Trophoblast cell (in vitro differentiated cells and primary cell): ENCODE measurements around the gene FAM83E.

ENCODE experiments used
- DNase-seq, 2 donors: peaks; one replicate each; pipeline ENCODE4 v3.0.0-alpha.2; 2016
- H2AFZ ChIP-seq: 2 replicates; pipeline ENCODE4 v1.6.1; 2013; ENCODE audit warnings: low read length, moderate library complexity, mild to moderate bottlenecking; ENCODE audit not compliant: insufficient read depth, poor library complexity
- H2AK5ac ChIP-seq: 2 replicates; pipeline ENCODE4 v1.6.1; 2013; ENCODE audit warnings: mild to moderate bottlenecking, low read length
- H2BK120ac ChIP-seq: 2 replicates; pipeline ENCODE4 v1.6.1; 2013; ENCODE audit warnings: low read length, mild to moderate bottlenecking, moderate library complexity; ENCODE audit not compliant: insufficient read depth, poor library complexity
- H2BK12ac ChIP-seq: 2 replicates; pipeline ENCODE4 v1.6.1; 2013; ENCODE audit warnings: mild to moderate bottlenecking, low read length, moderate library complexity
- H2BK5ac ChIP-seq: 2 replicates; pipeline ENCODE4 v1.6.1; 2013; ENCODE audit warnings: low read length, low read depth, moderate library complexity, mild to moderate bottlenecking; ENCODE audit not compliant: poor library complexity
- H3K14ac ChIP-seq: 2 replicates; pipeline ENCODE4 v1.6.1; 2013; ENCODE audit warnings: mild to moderate bottlenecking, low read length
- H3K18ac ChIP-seq: 2 replicates; pipeline ENCODE4 v1.6.1; 2013; ENCODE audit warnings: mild to moderate bottlenecking, low read length
- H3K23ac ChIP-seq: 2 replicates; pipeline ENCODE4 v1.6.1; 2013; ENCODE audit warnings: low read length
- H3K27ac ChIP-seq: 2 replicates; pipeline ENCODE4 v1.5.1; 2013; ENCODE audit warnings: low read depth, mild to moderate bottlenecking, inconsistent platforms, low read length, moderate library complexity
- H3K27me3 ChIP-seq: 2 replicates; pipeline ENCODE4 v1.6.1; 2013; ENCODE audit warnings: inconsistent platforms, mild to moderate bottlenecking, low read length, moderate library complexity; ENCODE audit not compliant: insufficient read depth
- H3K36me3 ChIP-seq, 2 experiments: 1 replicate in 1 of 2; 2 replicates in 1 of 2; pipeline ENCODE4 v1.6.1; 2013; ENCODE audit warnings: low read length in 2 of 2, mild to moderate bottlenecking in 2 of 2, moderate library complexity in 1 of 2; ENCODE audit not compliant: insufficient read depth in 2 of 2, control insufficient read depth in 1 of 2
- H3K4ac ChIP-seq: 2 replicates; pipeline ENCODE4 v1.6.1; 2013; ENCODE audit warnings: low read depth, mild to moderate bottlenecking, low read length, moderate library complexity
- H3K4me1 ChIP-seq, 2 experiments: 1 replicate in 1 of 2; 2 replicates in 1 of 2; pipeline ENCODE4 v1.6.1; 2013; ENCODE audit warnings: low read length in 2 of 2, mild to moderate bottlenecking in 2 of 2, moderate library complexity in 1 of 2; ENCODE audit not compliant: insufficient read depth in 2 of 2, control insufficient read depth in 1 of 2
- H3K4me2 ChIP-seq: 2 replicates; pipeline ENCODE4 v1.6.1; 2013; ENCODE audit warnings: inconsistent platforms, mild to moderate bottlenecking, low read length, moderate library complexity
- H3K4me3 ChIP-seq: 2 replicates; pipeline ENCODE4 v1.5.1; 2013; ENCODE audit warnings: mild to moderate bottlenecking, low read depth, low read length, inconsistent platforms
- H3K79me1 ChIP-seq: one replicate; pipeline ENCODE4 v1.6.1; 2013; ENCODE audit warnings: low read length
- H3K79me2 ChIP-seq: 2 replicates; pipeline ENCODE4 v1.6.1; 2013; ENCODE audit warnings: low read length, mild to moderate bottlenecking; ENCODE audit not compliant: control insufficient read depth, insufficient read depth, poor library complexity
- H3K9ac ChIP-seq: 2 replicates; pipeline ENCODE4 v1.6.1; 2013; ENCODE audit warnings: mild to moderate bottlenecking, low read length
- H3K9me3 ChIP-seq: 2 replicates; pipeline ENCODE4 v1.6.1; 2013; ENCODE audit warnings: low read depth, mild to moderate bottlenecking, control low read depth, inconsistent platforms, low read length; ENCODE audit not compliant: insufficient read depth
- H4K12ac ChIP-seq: 2 replicates; pipeline ENCODE4 v1.6.1; 2013; ENCODE audit warnings: low read depth, mild to moderate bottlenecking, low read length, moderate library complexity
- H4K8ac ChIP-seq: 2 replicates; pipeline ENCODE4 v1.6.1; 2013; ENCODE audit warnings: low read depth, mild to moderate bottlenecking, low read length, moderate library complexity
- H4K91ac ChIP-seq: one replicate; pipeline ENCODE4 v1.6.1; 2013; ENCODE audit warnings: low read depth, mild to moderate bottlenecking, low read length, moderate library complexity
- WGBS: extraction: QIAGEN DNeasy Blood & Tissue Kit; methylation state at CpG from one replicate; pipeline ENCODE4 v1.1.7; 2013; ENCODE audit warnings: missing lambda C conversion rate; ENCODE audit not compliant: insufficient read length, insufficient coverage; ENCODE audit errors: extremely low coverage; 5-methylcytosine and 5-hydroxymethylcytosine counted together

The FAM83E gene

DNA sequence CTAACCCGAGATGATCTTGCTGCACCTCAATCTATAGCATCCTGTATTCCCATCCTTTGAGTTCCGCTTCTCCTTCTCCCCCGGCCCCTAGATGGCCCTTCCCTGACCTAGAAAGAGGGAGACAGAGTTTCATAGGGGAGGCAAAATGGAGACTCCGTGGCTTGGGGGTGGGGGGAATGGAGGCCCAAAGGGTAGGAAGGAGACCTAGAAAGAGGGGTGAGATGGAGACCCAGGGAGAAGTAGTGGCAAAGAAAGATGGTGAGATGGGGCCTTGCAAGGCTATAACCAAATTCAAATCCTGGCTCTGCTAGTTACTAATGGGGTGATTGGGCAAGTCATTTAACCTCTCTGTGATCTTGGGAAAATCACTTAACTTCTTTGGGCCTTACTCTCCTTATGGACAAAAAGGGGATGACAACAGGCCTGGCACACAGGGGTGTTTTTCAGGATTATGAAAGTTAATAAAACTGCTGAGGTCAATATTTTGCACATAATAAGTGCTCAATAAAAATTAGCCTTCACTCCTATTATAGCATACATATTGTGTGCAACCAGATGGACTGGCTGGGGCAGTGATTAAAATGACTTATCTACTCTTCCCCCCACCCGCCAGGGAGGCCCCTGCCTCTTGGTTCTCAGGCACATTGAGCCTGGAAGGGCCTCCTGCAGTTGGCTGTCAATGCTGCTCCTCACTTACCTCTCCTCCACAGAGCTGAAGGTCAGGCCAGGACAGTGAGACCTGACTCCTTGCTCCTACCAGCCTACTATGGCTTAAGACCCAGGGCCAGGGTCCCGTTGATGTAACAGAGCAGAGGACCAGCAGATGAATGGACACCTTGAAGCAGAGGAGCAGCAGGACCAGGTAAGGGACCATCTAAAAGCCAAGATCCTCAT lies 5.1 kb upstream of the FAM83E start:
- Histone ChIP-seq H4K8ac (peak overlapping the region; percentile 87), H3K4ac (peak overlapping the region; percentile 66), H2BK120ac (peak overlapping the region; percentile 23), H3K9me3 (peaks cover 2% of the 10 kb centered on the region), H3K14ac (peak overlapping the region; percentile 73), H3K18ac (peak overlapping the region; percentile 40), H3K4me3 (peak overlapping the region; percentile 62), H2BK5ac (peak overlapping the region; percentile 35), H4K91ac (peak overlapping the region; percentile 87), H2BK12ac (peak overlapping the region; percentile 41), H3K79me1 (peaks cover 12% of the 10 kb centered on the region), H3K4me2 (peak overlapping the region; percentile 62), H3K9ac (peak overlapping the region; percentile 60), H3K27me3 (no peaks in the 10 kb centered on the region), H3K27ac (peak overlapping the region; percentile 39), H2AK5ac (peak overlapping the region; percentile 69), H4K12ac (peak overlapping the region; percentile 66), H3K36me3 (peaks cover 29 to 30% of the 10 kb centered on the region in 2 experiments), H3K23ac (peak overlapping the region; percentile 34), H3K4me1 (peaks cover 7 to 19% of the 10 kb centered on the region in 2 experiments), H2AFZ (peak overlapping the region; percentile 37), H3K79me2 (peaks cover 16% of the 10 kb centered on the region)
- DNase-seq, result no peak
- no CpG with 5 or more reads among the region's 6 CpGs for WGBS

- H3K18ac ChIP-seq, result peak within 1 kb of the TSS; percentile 93
- peak within 1 kb of the TSS; percentile 86 for H3K14ac ChIP-seq
- H3K4me2 ChIP-seq, result peak within 1 kb of the TSS; percentile 66
- H3K9me3 ChIP-seq, result peaks cover 2% of the 10 kb centered on the region
- peak within 1 kb of the TSS; percentile 37 for H2AFZ ChIP-seq
- peak within 1 kb of the TSS; percentile 92 for H4K8ac ChIP-seq
- H3K79me2 ChIP-seq, result peaks cover 16% of the 10 kb centered on the region
- peak within 1 kb of the TSS; percentile 34 for H3K23ac ChIP-seq
- no CpG with 5 or more reads among the region's 69 CpGs for WGBS
- H2BK12ac ChIP-seq, result peak within 1 kb of the TSS; percentile 41
- peak within 1 kb of the TSS; percentile 83 for H2BK5ac ChIP-seq
- H3K9ac ChIP-seq, result peak within 1 kb of the TSS; percentile 96
- H3K79me1 ChIP-seq, result peaks cover 12% of the 10 kb centered on the region
- H4K12ac ChIP-seq, result peak within 1 kb of the TSS; percentile 66
- H2AK5ac ChIP-seq, result peak within 1 kb of the TSS; percentile 69
- H3K36me3 ChIP-seq, result peaks cover 34% of the 10 kb centered on the region in 2 experiments
- H3K4me1 ChIP-seq, result peaks cover 5 to 15% of the 10 kb centered on the region in 2 experiments
- H3K4me3 ChIP-seq, result peak within 1 kb of the TSS; percentile 95
- peak within 1 kb of the TSS; percentile 44 for H2BK120ac ChIP-seq
- H4K91ac ChIP-seq, result peak within 1 kb of the TSS; percentile 89
- DNase-seq, result peak; percentile 99
- H3K27ac ChIP-seq, result peak within 1 kb of the TSS; percentile 77
- H3K27me3 ChIP-seq, result no peaks in the 10 kb centered on the region
- peak within 1 kb of the TSS; percentile 99 for H3K4ac ChIP-seq
These were observed 4.2 kb upstream of the FAM83E start, which contains the start of the genes RPL18 and SPHK2 for GRCh38 chr19:48618916-48619691. TSS of gene RPL18 (minus strand) at chr19:48619178. CDS start at chr19:48619143, 35 bp downstream. TSS of gene SPHK2 (plus strand) at chr19:48619506. CDS start at chr19:48620515, 1,009 bp downstream.

DNA sequence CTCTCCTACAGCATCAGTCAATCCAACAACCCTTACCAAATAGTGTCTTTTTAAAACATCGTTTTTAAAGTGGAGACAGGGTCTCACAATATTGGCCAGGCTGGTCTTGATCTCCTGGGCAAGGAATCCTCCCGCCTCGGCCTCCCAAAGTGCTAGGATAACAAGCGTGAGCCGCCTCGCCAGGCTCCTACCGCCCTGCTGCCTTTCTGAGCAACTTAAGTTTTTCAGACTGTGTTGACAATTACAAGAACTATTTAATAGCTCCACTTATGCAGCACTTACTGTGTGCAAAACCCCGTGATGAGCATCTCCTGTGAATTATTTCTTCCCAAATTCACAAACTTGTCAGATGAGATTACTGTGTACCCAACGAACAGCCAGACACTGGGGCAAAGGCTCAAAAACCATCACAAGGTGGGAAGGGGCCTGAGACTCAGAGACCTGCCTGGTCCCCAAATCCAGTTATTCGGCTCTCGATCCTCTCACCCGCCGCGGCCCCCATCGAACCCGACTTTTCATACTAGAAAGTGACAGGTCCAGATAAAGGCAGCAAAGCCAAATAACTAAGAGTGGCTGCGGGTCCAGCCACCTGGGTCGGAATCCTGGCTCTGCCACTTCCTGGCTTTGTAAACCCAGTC lies 3.5 kb upstream of the FAM83E start:
- peak; percentile 42 to 51 for DNase-seq
- Histone ChIP-seq H3K36me3 (peaks cover 34% of the 10 kb centered on the region in 2 experiments), H3K27ac (peak overlapping the region; percentile 77), H3K4ac (peak overlapping the region; percentile 99), H3K9ac (peak overlapping the region; percentile 96), H4K8ac (peak overlapping the region; percentile 92), H3K27me3 (no peaks in the 10 kb centered on the region), H2BK5ac (peak overlapping the region; percentile 83), H4K12ac (peak overlapping the region; percentile 59), H2AK5ac (peak overlapping the region; percentile 69), H3K18ac (peak overlapping the region; percentile 93), H4K91ac (peak overlapping the region; percentile 89), H2BK120ac (peak overlapping the region; percentile 44), H3K4me1 (peaks cover 5 to 14% of the 10 kb centered on the region in 2 experiments), H3K4me2 (peak overlapping the region; percentile 66), H3K4me3 (peak overlapping the region; percentile 95), H3K79me2 (peaks cover 16% of the 10 kb centered on the region), H3K14ac (peak overlapping the region; percentile 86), H3K23ac (no peak overlapping the region), H3K9me3 (peaks cover 2% of the 10 kb centered on the region), H3K79me1 (peaks cover 9% of the 10 kb centered on the region), H2AFZ (no peak overlapping the region), H2BK12ac (no peak overlapping the region)
- WGBS, result no CpG with 5 or more reads among the region's 18 CpGs
